ENCODE measurements around the gene PANK4. TPM values are rescaled to one million over a fixed set of nuclear protein-coding genes. Genes with fewer than 3 reads are reported as not detected.

The PANK4 gene
- total and polyA plus RNA-seq, 4 donors = 6.2 to 26.8 (median 12.6) TPM

GRCh38 chr1:2520806-2521205, 5.6 kb downstream of the PANK4 start:
- peaks cover 20 to 40% (median 37%) of the 10 kb centered on the region in 4 donors for H3K4me1 ChIP-seq (ENCODE audit: control insufficient read depth in 4 of 4, insufficient read depth in 4 of 4, low read length in 3 of 4)
- H3K9ac ChIP-seq (ENCODE audit: low read depth in 1 of 2, low read length in 2 of 2) = no peak overlapping the region
- no peak overlapping the region for H3K27ac ChIP-seq (ENCODE audit: low read depth in 1 of 2, low read length in 2 of 2)
- 90% methylated on average over 21 of the region's 21 CpGs for WGBS
- H3K9me3 ChIP-seq (ENCODE audit: control insufficient read depth in 4 of 4, low read length in 3 of 4) = no peaks in the 10 kb centered on the region
- no peak for TF ChIP-seq RXRA (IDR thresholded peaks at IDR 0.05)
- no peak for TF ChIP-seq JUND (IDR thresholded peaks at IDR 0.05)
- TF ChIP-seq GABPA (IDR thresholded peaks at IDR 0.05 in 1 of 2, conservative IDR thresholded peaks at IDR 0.05 in 1 of 2) = no peak
- TF ChIP-seq YY1 (IDR thresholded peaks at IDR 0.05) = no peak
- no peak for TF ChIP-seq CTCF (IDR thresholded peaks at IDR 0.05; ENCODE audit: low read depth, low read length, missing input control)
- no peak for TF ChIP-seq FOXA1 (IDR thresholded peaks at IDR 0.05)
- TF ChIP-seq, protein P1, sequence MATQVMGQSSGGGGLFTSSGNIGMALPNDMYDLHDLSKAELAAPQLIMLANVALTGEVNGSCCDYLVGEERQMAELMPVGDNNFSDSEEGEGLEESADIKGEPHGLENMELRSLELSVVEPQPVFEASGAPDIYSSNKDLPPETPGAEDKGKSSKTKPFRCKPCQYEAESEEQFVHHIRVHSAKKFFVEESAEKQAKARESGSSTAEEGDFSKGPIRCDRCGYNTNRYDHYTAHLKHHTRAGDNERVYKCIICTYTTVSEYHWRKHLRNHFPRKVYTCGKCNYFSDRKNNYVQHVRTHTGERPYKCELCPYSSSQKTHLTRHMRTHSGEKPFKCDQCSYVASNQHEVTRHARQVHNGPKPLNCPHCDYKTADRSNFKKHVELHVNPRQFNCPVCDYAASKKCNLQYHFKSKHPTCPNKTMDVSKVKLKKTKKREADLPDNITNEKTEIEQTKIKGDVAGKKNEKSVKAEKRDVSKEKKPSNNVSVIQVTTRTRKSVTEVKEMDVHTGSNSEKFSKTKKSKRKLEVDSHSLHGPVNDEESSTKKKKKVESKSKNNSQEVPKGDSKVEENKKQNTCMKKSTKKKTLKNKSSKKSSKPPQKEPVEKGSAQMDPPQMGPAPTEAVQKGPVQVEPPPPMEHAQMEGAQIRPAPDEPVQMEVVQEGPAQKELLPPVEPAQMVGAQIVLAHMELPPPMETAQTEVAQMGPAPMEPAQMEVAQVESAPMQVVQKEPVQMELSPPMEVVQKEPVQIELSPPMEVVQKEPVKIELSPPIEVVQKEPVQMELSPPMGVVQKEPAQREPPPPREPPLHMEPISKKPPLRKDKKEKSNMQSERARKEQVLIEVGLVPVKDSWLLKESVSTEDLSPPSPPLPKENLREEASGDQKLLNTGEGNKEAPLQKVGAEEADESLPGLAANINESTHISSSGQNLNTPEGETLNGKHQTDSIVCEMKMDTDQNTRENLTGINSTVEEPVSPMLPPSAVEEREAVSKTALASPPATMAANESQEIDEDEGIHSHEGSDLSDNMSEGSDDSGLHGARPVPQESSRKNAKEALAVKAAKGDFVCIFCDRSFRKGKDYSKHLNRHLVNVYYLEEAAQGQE (IDR thresholded peaks at IDR 0.05) = no peak
- no peak overlapping the region for H3K4me3 ChIP-seq (ENCODE audit: low read depth in 1 of 3, low read length in 3 of 3)
- H3K27me3 ChIP-seq (ENCODE audit: control insufficient read depth in 4 of 4, insufficient read depth in 4 of 4, low read length in 3 of 4) = no peaks in the 10 kb centered on the region
- peaks cover 15 to 52% (median 32%) of the 10 kb centered on the region in 4 donors for H3K36me3 ChIP-seq (ENCODE audit: control insufficient read depth in 4 of 4, insufficient read depth in 3 of 4, low read depth in 1 of 4, low read length in 3 of 4)
- DNase-seq (ENCODE audit: low spot score) = no peak

GRCh38 chr1:2520206-2520605, 6.2 kb downstream of the PANK4 start:
- TF ChIP-seq CTCF (IDR thresholded peaks at IDR 0.05; ENCODE audit: low read depth, low read length, missing input control) = no peak
- no peak for TF ChIP-seq TAF1 (conservative IDR thresholded peaks at IDR 0.05)
- TF ChIP-seq ATF3 (IDR thresholded peaks at IDR 0.05) = no peak
- TF ChIP-seq FOXA2 (IDR thresholded peaks at IDR 0.05) = no peak
- TF ChIP-seq NR2F2 (IDR thresholded peaks at IDR 0.05) = no peak
- no peak for TF ChIP-seq EGR1 (IDR thresholded peaks at IDR 0.05; ENCODE audit: low read depth in 2 of 2)
- TF ChIP-seq, protein P1 (IDR thresholded peaks at IDR 0.05) = no peak
- TF ChIP-seq RAD21 (IDR thresholded peaks at IDR 0.05) = no peak
- TF ChIP-seq SP1 (IDR thresholded peaks at IDR 0.05) = no peak
- no peak for TF ChIP-seq HNF4G (IDR thresholded peaks at IDR 0.05)
- no peak for TF ChIP-seq RXRA (IDR thresholded peaks at IDR 0.05)
- no peak for TF ChIP-seq JUND (IDR thresholded peaks at IDR 0.05)
- TF ChIP-seq FOXA1 (IDR thresholded peaks at IDR 0.05) = no peak
- TF ChIP-seq, protein P2, sequence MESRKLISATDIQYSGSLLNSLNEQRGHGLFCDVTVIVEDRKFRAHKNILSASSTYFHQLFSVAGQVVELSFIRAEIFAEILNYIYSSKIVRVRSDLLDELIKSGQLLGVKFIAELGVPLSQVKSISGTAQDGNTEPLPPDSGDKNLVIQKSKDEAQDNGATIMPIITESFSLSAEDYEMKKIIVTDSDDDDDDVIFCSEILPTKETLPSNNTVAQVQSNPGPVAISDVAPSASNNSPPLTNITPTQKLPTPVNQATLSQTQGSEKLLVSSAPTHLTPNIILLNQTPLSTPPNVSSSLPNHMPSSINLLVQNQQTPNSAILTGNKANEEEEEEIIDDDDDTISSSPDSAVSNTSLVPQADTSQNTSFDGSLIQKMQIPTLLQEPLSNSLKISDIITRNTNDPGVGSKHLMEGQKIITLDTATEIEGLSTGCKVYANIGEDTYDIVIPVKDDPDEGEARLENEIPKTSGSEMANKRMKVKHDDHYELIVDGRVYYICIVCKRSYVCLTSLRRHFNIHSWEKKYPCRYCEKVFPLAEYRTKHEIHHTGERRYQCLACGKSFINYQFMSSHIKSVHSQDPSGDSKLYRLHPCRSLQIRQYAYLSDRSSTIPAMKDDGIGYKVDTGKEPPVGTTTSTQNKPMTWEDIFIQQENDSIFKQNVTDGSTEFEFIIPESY (IDR thresholded peaks at IDR 0.05) = no peak
- TF ChIP-seq HNF4A (conservative IDR thresholded peaks at IDR 0.05) = no peak
- TF ChIP-seq MAX (IDR thresholded peaks at IDR 0.05) = no peak
- TF ChIP-seq YY1 (IDR thresholded peaks at IDR 0.05) = no peak
- no peak for TF ChIP-seq GABPA (IDR thresholded peaks at IDR 0.05 in 1 of 2, conservative IDR thresholded peaks at IDR 0.05 in 1 of 2)
- Histone ChIP-seq H3K9ac (ENCODE audit: low read depth in 1 of 2, low read length in 2 of 2) (no peak overlapping the region), H3K36me3 (ENCODE audit: control insufficient read depth in 4 of 4, insufficient read depth in 3 of 4, low read depth in 1 of 4, low read length in 3 of 4) (peaks cover 17 to 58% (median 33%) of the 10 kb centered on the region in 4 donors), H3K27ac (ENCODE audit: low read depth in 1 of 2, low read length in 2 of 2) (no peak overlapping the region), H3K9me3 (ENCODE audit: control insufficient read depth in 4 of 4, low read length in 3 of 4) (no peaks in the 10 kb centered on the region), H3K4me1 (ENCODE audit: control insufficient read depth in 4 of 4, insufficient read depth in 4 of 4, low read length in 3 of 4) (peaks cover 18 to 35% (median 33%) of the 10 kb centered on the region in 4 donors), H3K27me3 (ENCODE audit: control insufficient read depth in 4 of 4, insufficient read depth in 4 of 4, low read length in 3 of 4) (no peaks in the 10 kb centered on the region), H3K4me3 (ENCODE audit: low read depth in 1 of 3, low read length in 3 of 3) (no peak overlapping the region)
- no peak for DNase-seq (ENCODE audit: low spot score)
- WGBS = 98% methylated on average over 20 of the region's 20 CpGs

All from liver (tissue), 9 donors.